OCI-LY7 (cell line): ENCODE data around the gene TEX101. TPM values are rescaled to one million over a fixed set of nuclear protein-coding genes. Genes with fewer than 3 reads are reported as not detected.

Source experiments
- BruUV-seq: library from RNA; stranded (reverse); fragments of 400-500 nt; replicated peaks from 2 replicates; lab custom pipeline; 2021; lab: Mats Ljungman, UMichigan
- CTCF ChIA-PET: fragments of 300-600 bp; sonication (Branson Sonifier 250); formaldehyde crosslinking; loops from one replicate; lab custom pipeline; 2022; ENCODE audit warnings: antibody characterized with exemption; ENCODE audit not compliant: unreplicated experiment; lab: Charles Lee
- POLR2A ChIA-PET: fragments of 300-600 bp; sonication (Branson Sonifier 250); formaldehyde crosslinking; loops from one replicate; lab custom pipeline; 2022; ENCODE audit warnings: antibody characterized with exemption; lab: Charles Lee
- DNase-seq: peaks from one replicate; pipeline ENCODE4 v3.0.0-alpha.2; 2015; ENCODE audit warnings: low spot score
- H2AFZ ChIP-seq: fragments of 200-600 bp; sonication (generic), shearing (Covaris generic); 2 replicates; pipeline ENCODE4 v1.6.1; 2014; ENCODE audit warnings: mild to moderate bottlenecking, antibody characterized with exemption, low read length, moderate library complexity
- H3K27ac ChIP-seq: fragments of 200-600 bp; sonication (generic); 2 replicates; pipeline ENCODE4 v1.5.1; 2014; ENCODE audit warnings: mixed run types, low read depth, mild to moderate bottlenecking, moderate library complexity, low read length, inconsistent platforms; ENCODE audit not compliant: poor library complexity, severe bottlenecking
- H3K36me3 ChIP-seq: fragments of 200-600 bp; sonication (generic); 2 replicates; pipeline ENCODE4 v1.6.1; 2014; ENCODE audit warnings: mild to moderate bottlenecking, antibody characterized with exemption, low read length, moderate library complexity, mixed read lengths; ENCODE audit not compliant: insufficient read depth
- H3K4me1 ChIP-seq: fragments of 200-600 bp; sonication (generic); 2 replicates; pipeline ENCODE4 v1.5.1; 2014; ENCODE audit warnings: mild to moderate bottlenecking, low read length; ENCODE audit not compliant: insufficient read depth, poor library complexity, severe bottlenecking
- H3K4me2 ChIP-seq: fragments of 200-600 bp; sonication (generic); 2 replicates; pipeline ENCODE4 v1.6.1; 2014; ENCODE audit warnings: mild to moderate bottlenecking, low read length
- H3K4me3 ChIP-seq: fragments of 200-600 bp; sonication (generic); 2 replicates; pipeline ENCODE4 v1.5.1; 2014; ENCODE audit warnings: mild to moderate bottlenecking, low read depth, low read length; ENCODE audit not compliant: poor library complexity, severe bottlenecking
- H3K79me2 ChIP-seq: fragments of 200-600 bp; sonication (generic); 2 replicates; pipeline ENCODE4 v1.6.1; 2016; ENCODE audit warnings: low read depth, mild to moderate bottlenecking, low read length, moderate library complexity, mixed read lengths; ENCODE audit not compliant: insufficient read depth
- H3K9me2 ChIP-seq: fragments of 200-600 bp; sonication (generic); 2 replicates; pipeline ENCODE4 v1.6.1; 2016; ENCODE audit warnings: mild to moderate bottlenecking, low read length, mixed read lengths; ENCODE audit not compliant: insufficient read depth
- H3K9me3 ChIP-seq: fragments of 200-600 bp; sonication (generic); 2 replicates; pipeline ENCODE4 v1.6.1; 2014; ENCODE audit warnings: mild to moderate bottlenecking, mixed run types, low read length, mixed read lengths
- H4K20me1 ChIP-seq: fragments of 200-600 bp; sonication (generic); 2 replicates; pipeline ENCODE4 v1.6.1; 2014; ENCODE audit warnings: mild to moderate bottlenecking, antibody characterized with exemption, low read length, moderate library complexity, mixed read lengths; ENCODE audit not compliant: insufficient read depth
- EZH2phosphoT487 ChIP-seq: fragments of 200-600 bp; sonication (generic); IDR thresholded peaks from 2 replicates; pipeline ENCODE4 v1.6.1; 2018; ENCODE audit warnings: low read depth, borderline replicate concordance, mild to moderate bottlenecking, mixed run types, antibody characterized with exemption, low read length, moderate library complexity, mixed read lengths
- intact Hi-C: fragments of 100-400 bp; cut with micrococcal nuclease; formaldehyde crosslinking; loops from one replicate; pipeline ENCODE4 v1.10.0; 2022; ENCODE audit not compliant: unreplicated experiment
- total RNA-seq, 2 experiments: library from RNA; depleted of rRNA in 1 of 2; stranded (reverse); fragments of >200 nt in 1 of 2; shearing (Covaris generic) in 1 of 2; gene quantifications; 2 replicates each; pipeline ENCODE4 v1.2.3, GENCODE V29; 2014 to 2022
- TF ChIP-seq, protein P1 (sequence below): fragments of 200-600 bp; sonication (generic); conservative IDR thresholded peaks from 2 replicates; pipeline ENCODE4 v1.5.1; 2014; ENCODE audit warnings: mild to moderate bottlenecking, antibody characterized with exemption, low read length, moderate library complexity, mixed read lengths

The TEX101 gene
- total RNA-seq, 2 experiments from 2014 or later: not detected

- no peak for TF ChIP-seq EZH2phosphoT487
- TF ChIP-seq, protein P1, sequence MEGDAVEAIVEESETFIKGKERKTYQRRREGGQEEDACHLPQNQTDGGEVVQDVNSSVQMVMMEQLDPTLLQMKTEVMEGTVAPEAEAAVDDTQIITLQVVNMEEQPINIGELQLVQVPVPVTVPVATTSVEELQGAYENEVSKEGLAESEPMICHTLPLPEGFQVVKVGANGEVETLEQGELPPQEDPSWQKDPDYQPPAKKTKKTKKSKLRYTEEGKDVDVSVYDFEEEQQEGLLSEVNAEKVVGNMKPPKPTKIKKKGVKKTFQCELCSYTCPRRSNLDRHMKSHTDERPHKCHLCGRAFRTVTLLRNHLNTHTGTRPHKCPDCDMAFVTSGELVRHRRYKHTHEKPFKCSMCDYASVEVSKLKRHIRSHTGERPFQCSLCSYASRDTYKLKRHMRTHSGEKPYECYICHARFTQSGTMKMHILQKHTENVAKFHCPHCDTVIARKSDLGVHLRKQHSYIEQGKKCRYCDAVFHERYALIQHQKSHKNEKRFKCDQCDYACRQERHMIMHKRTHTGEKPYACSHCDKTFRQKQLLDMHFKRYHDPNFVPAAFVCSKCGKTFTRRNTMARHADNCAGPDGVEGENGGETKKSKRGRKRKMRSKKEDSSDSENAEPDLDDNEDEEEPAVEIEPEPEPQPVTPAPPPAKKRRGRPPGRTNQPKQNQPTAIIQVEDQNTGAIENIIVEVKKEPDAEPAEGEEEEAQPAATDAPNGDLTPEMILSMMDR: no peak
- no peak for DNase-seq
- intact Hi-C loops: no loop called here
- H3K79me2 ChIP-seq: no peaks in the 10 kb centered on the region
- H4K20me1 ChIP-seq: no peaks in the 10 kb centered on the region
- H3K4me3 ChIP-seq: no peak overlapping the region
- POLR2A ChIA-PET: no interaction called here
- H3K36me3 ChIP-seq: no peaks in the 10 kb centered on the region
- H3K9me2 ChIP-seq: no peaks in the 10 kb centered on the region
- no TSS peak for BruUV-seq
- no peaks in the 10 kb centered on the region for H3K4me1 ChIP-seq
- H3K9me3 ChIP-seq: no peaks in the 10 kb centered on the region
- H2AFZ ChIP-seq: no peak overlapping the region
- CTCF ChIA-PET: no interaction called here
- no peak overlapping the region for H3K4me2 ChIP-seq
- H3K27ac ChIP-seq: no peak overlapping the region
Observed at GRCh38 chr19:43423779-43424178, 9.1 kb downstream of the TEX101 start.

GRCh38 chr19:43425567-43426392 is 11.1 kb downstream of the TEX101 start:
- Histone ChIP-seq H3K27ac (no peak overlapping the region), H3K4me2 (no peak overlapping the region), H3K9me2 (no peaks in the 10 kb centered on the region), H3K4me1 (no peaks in the 10 kb centered on the region), H4K20me1 (no peaks in the 10 kb centered on the region), H3K4me3 (no peak overlapping the region), H2AFZ (0 out of 2 replicates have a peak overlapping the region, but pooled peaks have one; percentile 24), H3K79me2 (no peaks in the 10 kb centered on the region), H3K9me3 (no peaks in the 10 kb centered on the region), H3K36me3 (no peaks in the 10 kb centered on the region)
- no TSS peak for BruUV-seq
- TF ChIP-seq, protein P1: peak; percentile 68
- no peak for TF ChIP-seq EZH2phosphoT487
- peak; percentile 7 for DNase-seq
- CTCF ChIA-PET: no interaction called here
- intact Hi-C loops: no loop called here
- POLR2A ChIA-PET: no interaction called here

GRCh38 chr19:43429395-43429794 is 14.7 kb downstream of the TEX101 start:
- BruUV-seq: no TSS peak
- Histone ChIP-seq H3K36me3 (no peaks in the 10 kb centered on the region), H3K9me2 (no peaks in the 10 kb centered on the region), H4K20me1 (no peaks in the 10 kb centered on the region), H3K79me2 (no peaks in the 10 kb centered on the region), H3K4me1 (no peaks in the 10 kb centered on the region), H3K4me3 (no peak overlapping the region), H3K27ac (no peak overlapping the region), H3K4me2 (no peak overlapping the region), H3K9me3 (no peaks in the 10 kb centered on the region), H2AFZ (no peak overlapping the region)
- ChIA-PET POLR2A (no interaction called here), CTCF (no interaction called here)
- no peak for TF ChIP-seq EZH2phosphoT487
- TF ChIP-seq, protein P1: no peak
- intact Hi-C loops: no loop called here
- DNase-seq: no peak
